CD4-positive, alpha-beta T cell treated with Interleukin-15 for 1 hour (primary cell): Measurements from ENCODE around the gene GPC4.
"Not testable (repeated sequence)": the region's sequence is repeated elsewhere in the genome, so short reads cannot be mapped to it uniquely, and the experiment has no call there.

Experiments used
- DNase-seq: peaks from one replicate; pipeline ENCODE4 v3.0.0-alpha.2; 2020

Gene GPC4

GRCh38 chrX:133300591-133300990 is 114.7 kb downstream of the GPC4 start:
- DNase-seq: no peak

- DNase-seq: no peak
Observed at GRCh38 chrX:133297284-133297683, 118.0 kb downstream of the GPC4 start.

- DNase-seq: no peak
Observed at GRCh38 chrX:133294126-133294525, 121.2 kb downstream of the GPC4 start.

DNA sequence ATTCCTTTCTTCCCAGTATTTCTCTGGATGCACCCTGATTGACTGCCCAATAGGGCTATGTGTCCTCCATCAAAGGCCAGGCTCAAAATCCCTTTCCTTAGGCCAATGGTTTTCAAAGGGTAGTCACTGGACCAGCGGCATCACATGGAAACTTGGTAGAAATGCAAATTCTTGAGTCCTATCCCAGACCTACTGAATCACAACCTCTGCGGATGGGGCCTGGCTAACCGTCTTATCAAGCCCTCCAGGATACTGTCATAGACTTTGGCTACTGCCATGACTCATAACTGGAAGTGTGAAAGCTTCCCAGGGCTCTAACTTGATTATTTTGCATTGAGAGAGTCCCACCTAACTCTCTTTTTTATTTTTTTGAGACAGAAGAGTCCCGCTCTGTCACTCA is 125.2 kb downstream of the GPC4 start:
- no peak for DNase-seq

DNA sequence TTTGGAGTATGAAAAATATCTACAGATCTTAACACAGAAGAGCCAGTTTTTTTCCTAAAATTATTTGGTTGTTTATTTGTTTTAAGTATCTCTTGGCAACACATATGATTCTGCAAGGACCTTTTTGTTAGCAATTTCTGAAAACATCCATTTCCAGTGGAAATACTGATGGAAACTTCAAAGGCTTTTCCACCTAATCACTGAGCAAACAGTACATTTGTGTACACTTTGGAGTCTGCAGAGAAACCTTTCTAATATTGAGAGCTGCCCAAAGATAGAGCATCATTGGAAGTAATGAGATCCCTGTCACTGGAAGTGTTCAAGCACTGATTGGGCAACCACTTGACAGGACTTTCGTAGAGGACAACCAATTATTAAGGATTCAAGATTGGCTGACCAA is 127.4 kb downstream of the GPC4 start:
- DNase-seq: no peak

DNA sequence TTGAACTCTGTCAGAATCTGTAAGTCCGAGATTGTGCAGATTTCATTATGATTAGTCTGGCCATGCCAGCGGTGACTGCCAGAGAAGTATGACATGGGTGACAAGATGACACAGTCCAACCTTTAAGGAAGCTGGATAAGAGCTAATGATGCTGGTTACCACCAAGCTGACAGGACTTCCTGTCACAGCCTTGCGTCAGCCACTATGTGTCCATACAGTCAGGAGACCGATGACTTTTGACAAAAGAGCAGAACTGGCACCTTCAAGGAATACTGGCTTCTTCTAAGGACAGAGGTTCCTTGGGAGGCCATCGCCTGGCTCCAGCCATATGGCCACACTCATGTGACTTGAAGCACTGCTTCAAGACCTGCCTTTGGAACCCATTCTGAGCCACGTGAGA is 129.9 kb downstream of the GPC4 start:
- no peak for DNase-seq

DNA sequence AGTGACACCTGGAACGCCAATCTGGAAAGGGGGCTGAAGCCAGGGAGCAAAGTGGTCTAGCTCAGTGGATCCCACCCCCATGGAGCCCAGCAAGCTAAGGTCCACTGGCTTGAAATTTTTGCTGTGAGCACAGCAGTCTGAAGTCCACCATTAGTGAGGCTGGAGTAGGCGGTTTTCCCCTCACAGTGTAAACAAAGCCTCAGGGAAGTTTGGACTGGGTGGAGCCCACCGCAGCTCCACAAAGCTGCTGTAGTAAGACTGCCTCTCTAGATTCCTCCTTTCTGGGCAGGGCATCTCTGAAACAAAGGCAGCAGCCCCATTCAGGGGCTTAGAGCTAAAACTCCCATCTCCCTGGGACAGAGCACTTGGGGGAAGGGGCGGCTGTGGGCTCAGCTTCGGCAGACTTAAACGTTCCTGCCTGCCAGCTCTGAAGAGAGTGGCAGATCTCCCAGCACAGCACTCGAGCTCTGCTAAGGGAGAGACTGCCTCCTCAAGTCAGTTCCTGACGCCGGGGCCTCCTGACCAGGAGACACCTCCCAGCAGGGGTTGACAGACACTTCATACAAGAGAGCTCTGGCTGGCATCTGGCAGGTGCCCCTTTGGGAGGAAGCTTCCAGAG is 136.1 kb downstream of the GPC4 start:
- not testable (repeated sequence) for DNase-seq

- DNase-seq: no peak
Observed at GRCh38 chrX:133273180-133273579, 142.1 kb downstream of the GPC4 start.

- DNase-seq: no peak
Observed at GRCh38 chrX:133269168-133269567, 146.1 kb downstream of the GPC4 start.

GRCh38 chrX:133267621-133268020 is 147.7 kb downstream of the GPC4 start:
- DNase-seq: no peak

GRCh38 chrX:133265331-133265730 is 150.0 kb downstream of the GPC4 start:
- DNase-seq: no peak

- DNase-seq: no peak
Observed at GRCh38 chrX:133258481-133258880, 156.8 kb downstream of the GPC4 start.

- no peak for DNase-seq
Observed at GRCh38 chrX:133254666-133255065, 160.6 kb downstream of the GPC4 start.

GRCh38 chrX:133251204-133251603 is 164.1 kb downstream of the GPC4 start:
- no peak for DNase-seq

DNA sequence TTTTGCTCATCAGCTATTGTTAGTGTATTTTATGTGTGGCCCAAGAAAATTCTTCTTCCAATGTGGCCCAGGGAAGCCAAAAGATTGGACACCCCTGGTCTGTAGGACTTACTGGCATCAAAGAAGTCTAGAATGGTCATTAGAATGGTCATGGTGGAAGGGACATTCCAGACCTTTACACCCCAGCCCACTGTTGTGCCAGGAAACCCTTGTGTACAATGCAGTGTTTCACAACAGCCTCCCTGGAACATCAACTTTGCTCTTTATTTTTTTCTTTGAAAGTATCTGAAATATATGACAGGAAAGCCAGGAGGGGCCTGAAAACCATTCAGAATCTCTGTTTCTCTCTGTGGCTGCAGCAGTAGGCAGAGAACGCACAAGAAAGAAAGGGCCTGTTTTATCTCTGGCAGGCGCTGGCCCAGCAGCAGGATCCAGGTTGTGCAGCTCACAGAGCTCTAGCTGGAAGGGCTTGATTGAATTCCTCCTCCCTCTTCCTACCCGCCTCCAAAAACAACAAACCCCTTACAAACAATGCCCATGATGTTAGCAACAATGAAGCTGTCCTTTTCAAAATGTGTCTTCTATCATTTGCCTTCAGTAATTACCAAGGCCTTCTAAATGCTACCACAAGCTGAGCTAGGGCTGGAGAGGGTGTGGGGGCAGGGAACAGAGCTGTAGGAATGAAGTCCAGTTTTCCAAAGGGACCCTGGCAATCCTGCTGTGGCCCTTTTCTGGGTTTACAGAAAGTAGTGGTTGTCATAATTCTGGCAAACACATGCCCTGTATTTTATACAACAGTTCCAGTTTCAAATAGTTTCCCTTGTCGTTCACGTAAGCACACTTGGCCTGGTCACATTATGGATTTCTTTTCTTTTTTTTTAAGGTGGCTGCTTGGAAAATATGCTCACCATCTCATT is 164.8 kb downstream of the GPC4 start:
- no peak for DNase-seq
